HepG2 (cell line): ENCODE results near the gene PPDPF. TPM values are rescaled to one million over a fixed set of nuclear protein-coding genes. Genes with fewer than 3 reads are reported as not detected.

Experiments
- ARNTL ChIP-seq: sonication (generic); formaldehyde crosslinking; IDR thresholded peaks from 2 replicates; pipeline ENCODE4 v1.4.0; 2020; ENCODE audit warnings: mild to moderate bottlenecking, missing genetic modification reagents
- HNRNPUL1 ChIP-seq: fragments of 200-400 bp; formaldehyde crosslinking; IDR thresholded peaks from 2 replicates; pipeline ENCODE4 v1.6.1; 2017; ENCODE audit warnings: low read depth, mild to moderate bottlenecking, low read length, moderate library complexity
- MAFG ChIP-seq: sonication (generic); formaldehyde crosslinking; IDR thresholded peaks from 2 replicates; pipeline ENCODE4 v1.5.1; 2020; ENCODE audit warnings: mild to moderate bottlenecking, missing genetic modification reagents
- MTERF4 ChIP-seq: sonication (generic); formaldehyde crosslinking; IDR thresholded peaks from 2 replicates; pipeline ENCODE4 v1.8.0; 2023; ENCODE audit warnings: mild to moderate bottlenecking, missing genetic modification reagents
- NFE2 ChIP-seq: sonication (generic); formaldehyde crosslinking; IDR thresholded peaks from 2 replicates; pipeline ENCODE4 v1.4.0; 2020; ENCODE audit warnings: missing genetic modification reagents
- PCBP2 ChIP-seq: fragments of 200-400 bp; formaldehyde crosslinking; optimal IDR thresholded peaks from 2 replicates; pipeline ENCODE3; 2018; ENCODE audit warnings: low read length, low read depth; ENCODE audit not compliant: poor library complexity, severe bottlenecking
- SNAPC4 ChIP-seq: sonication (generic); formaldehyde crosslinking; IDR thresholded peaks from 2 replicates; pipeline ENCODE4 v1.4.0; 2020; ENCODE audit warnings: mild to moderate bottlenecking, missing genetic modification reagents
- TSC22D2 ChIP-seq: sonication (generic); formaldehyde crosslinking; IDR thresholded peaks from 2 replicates; pipeline ENCODE4 v1.5.1; 2020; ENCODE audit warnings: missing genetic modification reagents, mild to moderate bottlenecking, borderline replicate concordance
- ZBTB20 ChIP-seq: sonication (generic); formaldehyde crosslinking; IDR thresholded peaks from 2 replicates; pipeline ENCODE4 v1.8.1; 2023; ENCODE audit warnings: missing genetic modification reagents, low read depth, mild to moderate bottlenecking, borderline replicate concordance
- ZFP41 ChIP-seq: sonication (generic); formaldehyde crosslinking; IDR thresholded peaks from 2 replicates; pipeline ENCODE4 v1.4.0; 2020; ENCODE audit warnings: mild to moderate bottlenecking, missing genetic modification reagents, borderline replicate concordance
- ZFY ChIP-seq: sonication (generic); formaldehyde crosslinking; IDR thresholded peaks from 2 replicates; pipeline ENCODE4 v1.4.0; 2020; ENCODE audit warnings: missing genetic modification reagents
- ZNF180 ChIP-seq: sonication (generic); formaldehyde crosslinking; IDR thresholded peaks from 2 replicates; pipeline ENCODE4 v1.4.0; 2020; ENCODE audit warnings: low read depth, missing genetic modification reagents, borderline replicate concordance
- ZNF24 ChIP-seq: fragments of 450-650 bp; IDR thresholded peaks from 2 replicates; pipeline ENCODE4 v1.6.1; 2017; ENCODE audit warnings: antibody characterized with exemption, mild to moderate bottlenecking
- ZNF251 ChIP-seq: sonication (generic); formaldehyde crosslinking; IDR thresholded peaks from 2 replicates; pipeline ENCODE4 v1.9.0; 2021; ENCODE audit warnings: mild to moderate bottlenecking, missing genetic modification reagents
- ZNF383 ChIP-seq: sonication (generic); formaldehyde crosslinking; IDR thresholded peaks from 2 replicates; pipeline ENCODE4 v1.4.0; 2020; ENCODE audit warnings: missing genetic modification reagents, mild to moderate bottlenecking, borderline replicate concordance
- ZNF496 ChIP-seq: sonication (generic); formaldehyde crosslinking; IDR thresholded peaks from 2 replicates; pipeline ENCODE4 v1.8.1; 2023; ENCODE audit warnings: mild to moderate bottlenecking, moderate library complexity, missing genetic modification reagents; ENCODE audit not compliant: insufficient replicate concordance
- ZNF501 ChIP-seq: sonication (generic); formaldehyde crosslinking; IDR thresholded peaks from 2 replicates; pipeline ENCODE4 v1.5.1; 2020; ENCODE audit warnings: mild to moderate bottlenecking, moderate library complexity, missing genetic modification reagents
- ZNF543 ChIP-seq: sonication (generic); formaldehyde crosslinking; IDR thresholded peaks from 2 replicates; pipeline ENCODE4 v1.4.0; 2020; ENCODE audit warnings: mild to moderate bottlenecking, missing genetic modification reagents
- ZNF740 ChIP-seq: sonication (generic); formaldehyde crosslinking; IDR thresholded peaks from 2 replicates; pipeline ENCODE4 v1.4.0; 2020; ENCODE audit warnings: missing genetic modification reagents
- ZNF784 ChIP-seq: sonication (generic); formaldehyde crosslinking; IDR thresholded peaks from 2 replicates; pipeline ENCODE4 v1.5.1; 2020; ENCODE audit warnings: missing genetic modification reagents, mild to moderate bottlenecking, borderline replicate concordance
- polyA plus RNA-seq, 8 experiments: library from polyadenylated mRNA; depleted of rRNA in 3 of 8; stranded (reverse) in 7 of 8; unstranded in 1 of 8; fragments of >200 nt; fragmentation: Illumina TruSeq in 4 of 8; extraction: Trizol in 4 of 8; gene quantifications; 2 replicates each; pipeline versions ENCODE4 v1.2.1 to v1.2.3, GENCODE V29; 2011 to 2016; ENCODE audit warnings: low read depth in 4 of 8, missing spikeins in 1 of 8, mixed read lengths in 1 of 8; ENCODE audit not compliant: insufficient read depth in 1 of 8
- total RNA-seq, 5 experiments: library from RNA; depleted of rRNA; stranded (reverse); fragments of >200 nt; fragmentation: Illumina TruSeq; extraction: Trizol; gene quantifications; 2 replicates each; pipeline ENCODE4 v1.2.3, GENCODE V29; 2016; ENCODE audit warnings: low read depth in 1 of 5

The PPDPF gene
- total and polyA plus RNA-seq, 2 of the 13 experiments (the other 11 are each of a cell fraction or from before 2014, with no cell fraction given) = 1.8 to 7.0 TPM

- no peak for TF ChIP-seq MTERF4 (CRISPR knock-in tag)
- no peak for TF ChIP-seq ZNF383 (CRISPR knock-in tag)
- no peak; the same call in 1 of the 2 replicates for TF ChIP-seq ZNF784 (CRISPR knock-in tag)
- no peak for TF ChIP-seq ZNF251
- TF ChIP-seq MAFG (CRISPR knock-in tag) = no peak
- no peak for TF ChIP-seq ZNF24
- TF ChIP-seq ZFY = peak; percentile 63
- TF ChIP-seq HNRNPUL1 = no peak
- TF ChIP-seq ARNTL (CRISPR knock-in tag) = no peak
- TF ChIP-seq SNAPC4 (CRISPR knock-in tag) = no peak
- TF ChIP-seq ZFP41 (CRISPR knock-in tag) = no peak
- no peak for TF ChIP-seq ZNF543 (CRISPR knock-in tag)
- peak; percentile 34; the same call in 1 of the 2 replicates for TF ChIP-seq ZNF740 (CRISPR knock-in tag)
- TF ChIP-seq ZNF180 (CRISPR knock-in tag) = no peak
- peak; percentile 41; the same call in 1 of the 2 replicates for TF ChIP-seq ZNF501 (CRISPR knock-in tag)
- TF ChIP-seq PCBP2 = no peak
- TF ChIP-seq NFE2 (CRISPR knock-in tag) = no peak
- no peak for TF ChIP-seq ZBTB20 (CRISPR knock-in tag)
- TF ChIP-seq ZNF496 = no peak
- TF ChIP-seq TSC22D2 (CRISPR knock-in tag) = no peak
Observed at GRCh38 chr20:63557481-63557891, 36.9 kb downstream of the PPDPF start (continued).
